ENCODE results near the gene C13orf46. TPM values are rescaled to one million over a fixed set of nuclear protein-coding genes. Genes with fewer than 3 reads are reported as not detected.
"Not testable (repeated sequence)": the region's sequence is repeated elsewhere in the genome, so short reads cannot be mapped to it uniquely, and the experiment has no call there.

C13orf46 gene
- total and polyA plus RNA-seq, 10 of the 15 experiments (the other 5 are each of a cell fraction or from before 2014, with no cell fraction given): 0.01 to 0.18 (median 0.09) TPM; not detected in 6

- BruUV-seq (replicated peaks); SMC1A ChIA-PET (ENCODE audit: uncharacterized antibody, unreplicated experiment); in situ Hi-C loops (cut with MboI): not testable (repeated sequence)
These were observed 15.0 kb upstream of the C13orf46 start for GRCh38 chr13:113988859-113989258.

More at GRCh38 chr13:113988859-113989258, 15.0 kb upstream of the C13orf46 start:
- H3K27me3 ChIP-seq (replicated peaks in 1 of 2; ENCODE audit: control insufficient read depth in 2 of 2, insufficient read depth in 2 of 2, low read length in 1 of 2); H3K9me3 ChIP-seq (replicated peaks; ENCODE audit: control insufficient read depth, insufficient read depth, low read length); H3K27ac ChIP-seq (ENCODE audit: control insufficient read depth, insufficient read depth); H3K4me3 ChIP-seq; H4K20me1 ChIP-seq (ENCODE audit: control insufficient read depth, insufficient read depth); ATAC-seq; DNase-seq (ENCODE audit: low read depth, low spot score); CTCF ChIA-PET; H3K36me3 ChIP-seq (ENCODE audit: control insufficient read depth in 2 of 2, insufficient read depth in 2 of 2, low read length in 1 of 2); POLR2A ChIA-PET; H3K4me1 ChIP-seq (ENCODE audit: control insufficient read depth, insufficient read depth, low read length); intact Hi-C loops (cut with micrococcal nuclease; ENCODE audit: unreplicated experiment); H2AFZ ChIP-seq (ENCODE audit: control insufficient read depth, low read depth, low read length); H3K4me2 ChIP-seq (ENCODE audit: control insufficient read depth, insufficient read depth); H3K9ac ChIP-seq (ENCODE audit: control insufficient read depth, insufficient read depth, low read length); FAIRE-seq; RAD21 ChIA-PET (ENCODE audit: unreplicated experiment); H3K79me2 ChIP-seq (ENCODE audit: control insufficient read depth, insufficient read depth, low read length): not testable (repeated sequence)
- 95% methylated on average over 6 of the region's 6 CpGs for WGBS (ENCODE audit: insufficient coverage, insufficient replicate concordance, low lambda C conversion rate, missing lambda C conversion rate)
- TF ChIP-seq PBX3 (IDR thresholded peaks at IDR 0.05; ENCODE audit: insufficient replicate concordance, low read depth, low read length): peak; percentile 23
- TF ChIP-seq PKNOX1 (IDR thresholded peaks at IDR 0.05): peak; percentile 37; the same call in 1 of the 2 replicates
- TF ChIP-seq, protein P1, sequence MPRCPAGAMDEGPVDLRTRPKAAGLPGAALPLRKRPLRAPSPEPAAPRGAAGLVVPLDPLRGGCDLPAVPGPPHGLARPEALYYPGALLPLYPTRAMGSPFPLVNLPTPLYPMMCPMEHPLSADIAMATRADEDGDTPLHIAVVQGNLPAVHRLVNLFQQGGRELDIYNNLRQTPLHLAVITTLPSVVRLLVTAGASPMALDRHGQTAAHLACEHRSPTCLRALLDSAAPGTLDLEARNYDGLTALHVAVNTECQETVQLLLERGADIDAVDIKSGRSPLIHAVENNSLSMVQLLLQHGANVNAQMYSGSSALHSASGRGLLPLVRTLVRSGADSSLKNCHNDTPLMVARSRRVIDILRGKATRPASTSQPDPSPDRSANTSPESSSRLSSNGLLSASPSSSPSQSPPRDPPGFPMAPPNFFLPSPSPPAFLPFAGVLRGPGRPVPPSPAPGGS (IDR thresholded peaks at IDR 0.05; ENCODE audit: borderline replicate concordance, insufficient read depth, low read depth, low read length, poor library complexity, severe bottlenecking): peak; percentile 48
